ENCODE measurements around the gene CACNA1C.

CACNA1C gene

GRCh38 chr12:2328661-2329060, 275.9 kb downstream of the CACNA1C start:
- no peak overlapping the region for H3K27ac ChIP-seq (ENCODE audit: low read depth, low read length)
- H3K4me1 ChIP-seq (ENCODE audit: control insufficient read depth in 1 of 2, insufficient read depth in 2 of 2, low read length in 2 of 2): no peaks in the 10 kb centered on the region
- no peaks in the 10 kb centered on the region for H3K36me3 ChIP-seq (ENCODE audit: control insufficient read depth in 1 of 2, insufficient read depth in 2 of 2, low read length in 2 of 2)
- no peaks in the 10 kb centered on the region for H3K27me3 ChIP-seq (ENCODE audit: control insufficient read depth in 1 of 2, insufficient read depth in 2 of 2, low read length in 2 of 2)
- no peaks in the 10 kb centered on the region for H3K9me3 ChIP-seq (ENCODE audit: control insufficient read depth in 1 of 2, low read length in 2 of 2)
- H3K4me3 ChIP-seq (ENCODE audit: low read depth in 1 of 2, low read length in 2 of 2): no peak overlapping the region
- H3K9ac ChIP-seq (ENCODE audit: low read depth in 1 of 2, low read length in 2 of 2): no peak overlapping the region

DNA sequence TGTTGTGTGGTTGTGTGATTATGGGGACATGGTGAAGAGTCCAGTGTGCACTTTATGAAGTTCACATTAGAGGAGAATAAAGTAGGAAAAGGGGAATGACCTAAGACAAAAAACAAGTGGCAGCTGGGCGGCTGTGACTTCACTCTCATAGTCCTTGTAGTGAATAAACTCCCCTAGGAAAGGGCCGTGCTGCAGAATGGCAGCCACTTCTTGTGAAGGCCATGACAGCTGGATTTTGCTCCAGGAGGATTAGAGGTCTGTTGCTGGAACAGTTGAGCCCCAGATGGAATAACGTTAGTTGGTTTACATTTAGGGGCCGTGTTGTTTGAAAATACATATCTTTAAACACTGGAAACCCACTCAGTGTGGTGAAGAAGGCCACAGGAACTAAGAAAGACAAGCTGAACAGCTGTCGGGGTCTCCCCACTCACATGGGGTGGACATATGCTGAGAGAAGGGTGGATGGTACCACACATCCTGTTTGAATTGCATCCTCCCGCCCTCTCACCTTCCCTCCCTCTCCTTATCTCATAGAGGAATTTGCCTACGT, 276.9 kb downstream of the CACNA1C start:
- H3K27me3 ChIP-seq (ENCODE audit: control insufficient read depth in 1 of 2, insufficient read depth in 2 of 2, low read length in 2 of 2): no peaks in the 10 kb centered on the region
- H3K4me3 ChIP-seq (ENCODE audit: low read depth in 1 of 2, low read length in 2 of 2): no peak overlapping the region
- H3K27ac ChIP-seq (ENCODE audit: low read depth, low read length): no peak overlapping the region
- H3K9ac ChIP-seq (ENCODE audit: low read depth in 1 of 2, low read length in 2 of 2): no peak overlapping the region
- no peaks in the 10 kb centered on the region for H3K4me1 ChIP-seq (ENCODE audit: control insufficient read depth in 1 of 2, insufficient read depth in 2 of 2, low read length in 2 of 2)
- no peaks in the 10 kb centered on the region for H3K9me3 ChIP-seq (ENCODE audit: control insufficient read depth in 1 of 2, low read length in 2 of 2)
- no peaks in the 10 kb centered on the region for H3K36me3 ChIP-seq (ENCODE audit: control insufficient read depth in 1 of 2, insufficient read depth in 2 of 2, low read length in 2 of 2)

GRCh38 chr12:2332236-2332635, 279.4 kb downstream of the CACNA1C start:
- Histone ChIP-seq H3K4me1 (ENCODE audit: control insufficient read depth in 1 of 2, insufficient read depth in 2 of 2, low read length in 2 of 2) (peaks cover 4 to 11% of the 10 kb centered on the region in 2 donors), H3K9ac (ENCODE audit: low read depth in 1 of 2, low read length in 2 of 2) (no peak overlapping the region), H3K9me3 (ENCODE audit: control insufficient read depth in 1 of 2, low read length in 2 of 2) (no peaks in the 10 kb centered on the region), H3K27ac (ENCODE audit: low read depth, low read length) (no peak overlapping the region), H3K27me3 (ENCODE audit: control insufficient read depth in 1 of 2, insufficient read depth in 2 of 2, low read length in 2 of 2) (no peaks in the 10 kb centered on the region), H3K36me3 (ENCODE audit: control insufficient read depth in 1 of 2, insufficient read depth in 2 of 2, low read length in 2 of 2) (no peaks in the 10 kb centered on the region), H3K4me3 (ENCODE audit: low read depth in 1 of 2, low read length in 2 of 2) (no peak overlapping the region)

GRCh38 chr12:2332947-2333346, 280.2 kb downstream of the CACNA1C start:
- H3K27me3 ChIP-seq (ENCODE audit: control insufficient read depth in 1 of 2, insufficient read depth in 2 of 2, low read length in 2 of 2): no peaks in the 10 kb centered on the region
- peaks cover 7 to 18% of the 10 kb centered on the region in 2 donors for H3K4me1 ChIP-seq (ENCODE audit: control insufficient read depth in 1 of 2, insufficient read depth in 2 of 2, low read length in 2 of 2)
- H3K36me3 ChIP-seq (ENCODE audit: control insufficient read depth in 1 of 2, insufficient read depth in 2 of 2, low read length in 2 of 2): no peaks in the 10 kb centered on the region
- H3K9me3 ChIP-seq (ENCODE audit: control insufficient read depth in 1 of 2, low read length in 2 of 2): no peaks in the 10 kb centered on the region
- no peak overlapping the region for H3K27ac ChIP-seq (ENCODE audit: low read depth, low read length)
- H3K9ac ChIP-seq (ENCODE audit: low read depth in 1 of 2, low read length in 2 of 2): no peak overlapping the region
- H3K4me3 ChIP-seq (ENCODE audit: low read depth in 1 of 2, low read length in 2 of 2): no peak overlapping the region

DNA sequence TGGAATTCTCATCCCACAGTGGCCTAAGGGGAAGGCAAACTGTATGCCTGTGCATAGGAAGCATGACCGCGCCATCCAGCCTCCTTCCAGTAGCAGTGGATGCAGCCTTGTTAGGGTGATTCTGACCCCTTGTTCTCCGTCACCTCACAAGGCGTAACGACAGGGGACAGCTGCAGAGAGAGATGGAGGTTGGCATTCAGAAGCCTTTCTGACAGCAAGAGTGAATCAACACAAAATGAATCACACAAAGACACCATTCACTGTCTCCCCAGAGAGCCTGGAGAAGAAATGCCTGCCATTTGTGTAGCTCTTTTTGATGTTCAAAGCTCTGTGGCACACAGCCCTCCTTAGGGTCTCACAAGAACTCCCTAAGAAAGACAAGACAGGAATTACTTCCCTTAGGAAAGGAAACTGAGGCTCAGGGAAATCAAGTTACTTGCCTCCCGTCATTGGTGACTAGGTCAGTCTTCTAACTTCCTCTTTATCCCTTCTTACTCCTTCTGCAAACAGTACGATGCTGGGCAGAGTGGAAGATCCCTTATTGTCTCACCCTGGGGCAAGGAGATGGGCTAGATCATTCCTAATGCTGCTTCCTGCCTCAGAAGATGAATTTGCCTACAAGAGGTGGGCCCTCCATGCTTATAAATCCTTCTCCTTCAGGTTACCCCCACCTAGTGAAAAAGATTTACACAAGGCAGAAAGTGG, 280.9 kb downstream of the CACNA1C start:
- Histone ChIP-seq H3K9ac (ENCODE audit: low read depth in 1 of 2, low read length in 2 of 2) (no peak overlapping the region), H3K4me3 (ENCODE audit: low read depth in 1 of 2, low read length in 2 of 2) (no peak overlapping the region), H3K9me3 (ENCODE audit: control insufficient read depth in 1 of 2, low read length in 2 of 2) (no peaks in the 10 kb centered on the region), H3K4me1 (ENCODE audit: control insufficient read depth in 1 of 2, insufficient read depth in 2 of 2, low read length in 2 of 2) (peaks cover 9 to 22% of the 10 kb centered on the region in 2 donors), H3K36me3 (ENCODE audit: control insufficient read depth in 1 of 2, insufficient read depth in 2 of 2, low read length in 2 of 2) (no peaks in the 10 kb centered on the region), H3K27ac (ENCODE audit: low read depth, low read length) (no peak overlapping the region), H3K27me3 (ENCODE audit: control insufficient read depth in 1 of 2, insufficient read depth in 2 of 2, low read length in 2 of 2) (no peaks in the 10 kb centered on the region)

DNA sequence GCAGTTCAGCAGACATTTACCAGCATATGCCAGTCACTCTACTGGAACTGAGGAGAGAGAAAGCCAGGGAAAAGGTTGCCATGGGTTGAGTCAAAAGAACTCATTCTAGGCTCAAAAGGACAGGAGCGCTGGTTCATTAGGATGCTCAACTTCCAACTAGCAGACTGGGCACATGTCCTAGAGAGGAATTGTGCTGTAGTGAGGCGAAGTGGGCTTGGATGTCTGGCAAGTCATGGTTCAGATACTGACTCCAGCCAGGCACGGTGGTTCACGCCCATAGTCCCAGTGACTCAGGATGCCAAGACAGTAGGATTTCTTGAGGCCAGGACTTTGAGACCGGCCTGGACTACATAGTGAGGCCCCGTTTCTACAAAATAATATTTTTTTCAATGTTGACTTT, 281.5 kb downstream of the CACNA1C start:
- Histone ChIP-seq H3K4me1 (ENCODE audit: control insufficient read depth in 1 of 2, insufficient read depth in 2 of 2, low read length in 2 of 2) (peaks cover 11 to 25% of the 10 kb centered on the region in 2 donors), H3K36me3 (ENCODE audit: control insufficient read depth in 1 of 2, insufficient read depth in 2 of 2, low read length in 2 of 2) (no peaks in the 10 kb centered on the region), H3K4me3 (ENCODE audit: low read depth in 1 of 2, low read length in 2 of 2) (no peak overlapping the region), H3K27me3 (ENCODE audit: control insufficient read depth in 1 of 2, insufficient read depth in 2 of 2, low read length in 2 of 2) (no peaks in the 10 kb centered on the region), H3K9ac (ENCODE audit: low read depth in 1 of 2, low read length in 2 of 2) (no peak overlapping the region), H3K27ac (ENCODE audit: low read depth, low read length) (no peak overlapping the region), H3K9me3 (ENCODE audit: control insufficient read depth in 1 of 2, low read length in 2 of 2) (no peaks in the 10 kb centered on the region)

- no peaks in the 10 kb centered on the region for H3K27me3 ChIP-seq (ENCODE audit: control insufficient read depth in 1 of 2, insufficient read depth in 2 of 2, low read length in 2 of 2)
- H3K27ac ChIP-seq (ENCODE audit: low read depth, low read length): no peak overlapping the region
Measured at GRCh38 chr12:2334689-2335088, 281.9 kb downstream of the CACNA1C start.

DNA sequence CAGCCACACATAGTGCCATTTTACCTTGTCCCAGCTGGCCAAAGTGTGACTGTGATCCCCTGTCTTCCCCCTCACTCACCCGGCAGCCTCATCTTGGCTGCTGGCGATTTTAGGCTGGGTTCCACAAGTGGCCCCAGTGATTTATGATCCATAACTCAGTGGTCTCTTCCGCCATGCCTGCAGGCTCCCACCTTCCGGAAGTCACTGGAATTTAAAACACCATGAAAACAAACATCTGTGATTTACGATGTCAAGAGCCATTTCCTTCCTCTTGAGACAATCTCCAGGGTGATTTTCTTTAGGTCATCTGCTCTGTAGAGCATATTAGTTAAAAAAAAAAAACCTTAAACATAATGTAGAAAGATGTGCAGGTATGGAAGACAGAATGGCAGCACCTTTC, 282.3 kb downstream of the CACNA1C start:
- Histone ChIP-seq H3K9me3 (ENCODE audit: control insufficient read depth in 1 of 2, low read length in 2 of 2) (no peaks in the 10 kb centered on the region), H3K27ac (ENCODE audit: low read depth, low read length) (no peak overlapping the region), H3K9ac (ENCODE audit: low read depth in 1 of 2, low read length in 2 of 2) (no peak overlapping the region), H3K36me3 (ENCODE audit: control insufficient read depth in 1 of 2, insufficient read depth in 2 of 2, low read length in 2 of 2) (no peaks in the 10 kb centered on the region), H3K27me3 (ENCODE audit: control insufficient read depth in 1 of 2, insufficient read depth in 2 of 2, low read length in 2 of 2) (no peaks in the 10 kb centered on the region), H3K4me1 (ENCODE audit: control insufficient read depth in 1 of 2, insufficient read depth in 2 of 2, low read length in 2 of 2) (peaks cover 11 to 25% of the 10 kb centered on the region in 2 donors), H3K4me3 (ENCODE audit: low read depth in 1 of 2, low read length in 2 of 2) (no peak overlapping the region)

More at GRCh38 chr12:2334689-2335088, 281.9 kb downstream of the CACNA1C start:
- H3K9ac ChIP-seq (ENCODE audit: low read depth in 1 of 2, low read length in 2 of 2): no peak overlapping the region
- peaks cover 11 to 25% of the 10 kb centered on the region in 2 donors for H3K4me1 ChIP-seq (ENCODE audit: control insufficient read depth in 1 of 2, insufficient read depth in 2 of 2, low read length in 2 of 2)
- no peak overlapping the region for H3K4me3 ChIP-seq (ENCODE audit: low read depth in 1 of 2, low read length in 2 of 2)
- H3K9me3 ChIP-seq (ENCODE audit: control insufficient read depth in 1 of 2, low read length in 2 of 2): no peaks in the 10 kb centered on the region
- no peaks in the 10 kb centered on the region for H3K36me3 ChIP-seq (ENCODE audit: control insufficient read depth in 1 of 2, insufficient read depth in 2 of 2, low read length in 2 of 2)

- Histone ChIP-seq H3K4me3 (ENCODE audit: low read depth in 1 of 2, low read length in 2 of 2) (no peak overlapping the region), H3K9ac (ENCODE audit: low read depth in 1 of 2, low read length in 2 of 2) (no peak overlapping the region), H3K9me3 (ENCODE audit: control insufficient read depth in 1 of 2, low read length in 2 of 2) (no peaks in the 10 kb centered on the region), H3K4me1 (ENCODE audit: control insufficient read depth in 1 of 2, insufficient read depth in 2 of 2, low read length in 2 of 2) (peaks cover 11 to 25% of the 10 kb centered on the region in 2 donors), H3K36me3 (ENCODE audit: control insufficient read depth in 1 of 2, insufficient read depth in 2 of 2, low read length in 2 of 2) (no peaks in the 10 kb centered on the region), H3K27me3 (ENCODE audit: control insufficient read depth in 1 of 2, insufficient read depth in 2 of 2, low read length in 2 of 2) (no peaks in the 10 kb centered on the region), H3K27ac (ENCODE audit: low read depth, low read length) (no peak overlapping the region)
Measured at GRCh38 chr12:2335513-2335912, 282.7 kb downstream of the CACNA1C start.

- H3K9me3 ChIP-seq (ENCODE audit: control insufficient read depth in 1 of 2, low read length in 2 of 2): no peaks in the 10 kb centered on the region
- no peak overlapping the region for H3K9ac ChIP-seq (ENCODE audit: low read depth in 1 of 2, low read length in 2 of 2)
- peaks cover 11 to 25% of the 10 kb centered on the region in 2 donors for H3K4me1 ChIP-seq (ENCODE audit: control insufficient read depth in 1 of 2, insufficient read depth in 2 of 2, low read length in 2 of 2)
- no peak overlapping the region for H3K4me3 ChIP-seq (ENCODE audit: low read depth in 1 of 2, low read length in 2 of 2)
- no peak overlapping the region for H3K27ac ChIP-seq (ENCODE audit: low read depth, low read length)
- no peaks in the 10 kb centered on the region for H3K27me3 ChIP-seq (ENCODE audit: control insufficient read depth in 1 of 2, insufficient read depth in 2 of 2, low read length in 2 of 2)
- no peaks in the 10 kb centered on the region for H3K36me3 ChIP-seq (ENCODE audit: control insufficient read depth in 1 of 2, insufficient read depth in 2 of 2, low read length in 2 of 2)
Measured at GRCh38 chr12:2335916-2336315, 283.1 kb downstream of the CACNA1C start.
